Nephron (organoid): ENCODE results near the gene ANO1.

Experiments
- H3K27ac Mint-ChIP-seq, 3 experiments: 2 replicates each; pipeline ENCODE4 v1.8.0; 2020; ENCODE audit warnings: mixed read lengths in 3 of 3, mild to moderate bottlenecking in 2 of 3, moderate library complexity in 1 of 3
- H3K27me3 Mint-ChIP-seq: 2 replicates; pipeline ENCODE4 v1.8.0; 2021; ENCODE audit warnings: low read depth, mild to moderate bottlenecking, moderate library complexity, mixed read lengths
- H3K36me3 Mint-ChIP-seq: 2 replicates; pipeline ENCODE4 v1.8.0; 2020; ENCODE audit warnings: low read depth, mixed read lengths
- H3K4me1 Mint-ChIP-seq: 2 replicates; pipeline ENCODE4 v1.8.0; 2020; ENCODE audit warnings: mixed read lengths
- H3K4me3 Mint-ChIP-seq, 3 experiments: 2 replicates each; pipeline ENCODE4 v1.8.0; 2020; ENCODE audit warnings: mild to moderate bottlenecking in 3 of 3, mixed read lengths in 3 of 3, moderate library complexity in 2 of 3
- H3K9me3 Mint-ChIP-seq: 2 replicates; pipeline ENCODE4 v1.8.0; 2020; ENCODE audit warnings: mixed read lengths
- CTCF ChIP-seq, 3 experiments: fragments of 200-600 bp; sonication (generic); IDR thresholded peaks; one replicate each; pipeline ENCODE4 v1.5.0; 2021; ENCODE audit warnings: antibody characterized with exemption in 3 of 3; ENCODE audit not compliant: unreplicated experiment in 3 of 3

The ANO1 gene

GRCh38 chr11:70168405-70168754 lies 90.3 kb downstream of the ANO1 start:
- H3K4me3 Mint-ChIP-seq, result no peak overlapping the region
- H3K27ac Mint-ChIP-seq, result no peak overlapping the region
- H3K27me3 Mint-ChIP-seq, result peaks cover 20% of the 10 kb centered on the region
- H3K9me3 Mint-ChIP-seq, result no peaks in the 10 kb centered on the region
- no peak for TF ChIP-seq CTCF (IDR thresholded peaks at IDR 0.05; ENCODE audit: unreplicated experiment in 3 of 3)
- no peaks in the 10 kb centered on the region for H3K36me3 Mint-ChIP-seq
- H3K4me1 Mint-ChIP-seq, result peaks cover under 1% of the 10 kb centered on the region

GRCh38 chr11:70169127-70169526 lies 91.0 kb downstream of the ANO1 start:
- H3K9me3 Mint-ChIP-seq, result no peaks in the 10 kb centered on the region
- no peaks in the 10 kb centered on the region for H3K4me1 Mint-ChIP-seq
- no peaks in the 10 kb centered on the region for H3K36me3 Mint-ChIP-seq
- TF ChIP-seq CTCF (IDR thresholded peaks at IDR 0.05; ENCODE audit: unreplicated experiment in 3 of 3), result no peak
- no peak overlapping the region for H3K27ac Mint-ChIP-seq
- H3K4me3 Mint-ChIP-seq, result no peak overlapping the region
- peaks cover 20% of the 10 kb centered on the region for H3K27me3 Mint-ChIP-seq

DNA sequence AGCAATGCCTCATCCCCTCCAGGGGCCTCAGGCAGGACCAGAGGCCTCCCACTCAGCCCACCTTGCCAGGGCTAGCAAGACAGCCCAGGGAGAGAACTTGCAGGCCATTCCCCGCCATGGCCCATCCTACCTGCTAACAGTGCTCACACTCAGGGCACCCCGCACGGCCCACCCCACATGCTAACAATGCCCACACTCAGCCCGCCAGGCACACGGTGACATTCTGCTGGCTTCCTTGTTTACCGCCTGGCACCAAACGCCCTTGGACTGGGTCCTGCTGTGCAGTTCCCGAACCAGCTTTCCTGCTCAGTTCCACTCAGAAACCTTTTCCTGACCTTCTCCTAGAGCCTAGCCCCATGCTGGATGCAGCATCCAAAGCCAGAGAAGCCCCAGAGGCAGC lies 91.5 kb downstream of the ANO1 start:
- Mint-ChIP-seq H3K9me3 (no peaks in the 10 kb centered on the region), H3K27me3 (peaks cover 20% of the 10 kb centered on the region), H3K36me3 (no peaks in the 10 kb centered on the region), H3K27ac (no peak overlapping the region), H3K4me3 (no peak overlapping the region), H3K4me1 (peaks cover 2% of the 10 kb centered on the region)
- no peak for TF ChIP-seq CTCF (IDR thresholded peaks at IDR 0.05; ENCODE audit: unreplicated experiment in 3 of 3)

DNA sequence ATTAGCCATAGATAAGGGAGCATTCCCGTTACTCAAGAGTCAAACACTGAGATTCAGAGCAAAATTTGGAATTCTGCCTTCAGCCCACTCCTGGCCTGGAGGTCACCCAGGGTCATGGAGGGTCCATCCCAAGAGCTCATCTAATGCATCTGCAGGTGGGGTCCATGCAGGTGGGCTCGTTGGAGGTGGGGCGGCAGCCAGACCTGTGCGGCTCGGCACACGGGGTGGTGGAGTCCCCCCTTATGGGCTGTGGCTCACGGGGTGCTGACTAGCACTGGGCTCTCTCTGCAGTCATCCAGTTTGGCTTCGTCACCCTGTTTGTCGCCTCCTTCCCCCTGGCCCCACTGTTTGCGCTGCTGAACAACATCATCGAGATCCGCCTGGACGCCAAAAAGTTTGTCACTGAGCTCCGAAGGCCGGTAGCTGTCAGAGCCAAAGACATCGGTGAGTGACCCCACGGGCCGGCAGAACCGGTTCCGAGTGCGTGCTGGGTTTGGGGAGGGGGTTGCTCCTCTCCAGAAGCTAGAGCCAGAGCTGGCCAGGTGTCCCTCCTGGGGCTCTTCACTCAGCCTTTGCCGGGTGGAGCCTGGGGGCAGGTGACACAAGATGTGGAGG lies 92.6 kb downstream of the ANO1 start:
- no peak overlapping the region for H3K27ac Mint-ChIP-seq
- peaks cover 20% of the 10 kb centered on the region for H3K27me3 Mint-ChIP-seq
- TF ChIP-seq CTCF (IDR thresholded peaks at IDR 0.05; ENCODE audit: unreplicated experiment in 3 of 3), result no peak
- H3K4me1 Mint-ChIP-seq, result peaks cover 7% of the 10 kb centered on the region
- H3K36me3 Mint-ChIP-seq, result no peaks in the 10 kb centered on the region
- H3K9me3 Mint-ChIP-seq, result no peaks in the 10 kb centered on the region
- no peak overlapping the region for H3K4me3 Mint-ChIP-seq

DNA sequence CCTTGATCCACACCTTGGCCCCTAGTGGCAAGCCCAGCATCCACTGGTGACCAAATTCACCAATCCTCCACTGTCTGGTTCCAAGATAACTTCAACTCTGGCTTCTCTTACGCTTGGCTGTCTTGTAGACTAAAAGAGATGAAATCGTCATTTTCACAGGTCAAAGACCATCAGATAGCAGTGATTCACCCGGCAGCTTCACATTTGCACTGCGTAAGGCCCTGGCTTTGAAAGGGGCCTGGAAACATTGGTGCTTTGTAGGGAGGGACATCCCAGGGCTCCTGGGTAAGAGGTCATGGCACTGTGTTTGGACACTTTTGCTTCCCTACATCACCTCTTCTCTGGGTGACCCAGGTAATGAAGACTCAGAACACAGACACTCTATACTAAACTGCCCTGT lies 94.9 kb downstream of the ANO1 start:
- no peak for TF ChIP-seq CTCF (IDR thresholded peaks at IDR 0.05; ENCODE audit: unreplicated experiment in 3 of 3)

GRCh38 chr11:70174547-70175235 lies 96.6 kb downstream of the ANO1 start:
- no peak overlapping the region for H3K4me3 Mint-ChIP-seq
- no peaks in the 10 kb centered on the region for H3K9me3 Mint-ChIP-seq
- H3K36me3 Mint-ChIP-seq, result no peaks in the 10 kb centered on the region

More for the DNA sequence above, 94.9 kb downstream of the ANO1 start:
- Mint-ChIP-seq H3K9me3 (no peaks in the 10 kb centered on the region), H3K4me3 (no peak overlapping the region), H3K4me1 (peaks cover 7% of the 10 kb centered on the region), H3K27me3 (peaks cover 16% of the 10 kb centered on the region), H3K36me3 (no peaks in the 10 kb centered on the region), H3K27ac (no peak overlapping the region)

More at GRCh38 chr11:70174547-70175235, 96.6 kb downstream of the ANO1 start:
- TF ChIP-seq CTCF (IDR thresholded peaks at IDR 0.05; ENCODE audit: unreplicated experiment in 3 of 3), result no peak
- H3K4me1 Mint-ChIP-seq, result peaks cover 7% of the 10 kb centered on the region
- peaks cover 8% of the 10 kb centered on the region for H3K27me3 Mint-ChIP-seq
- peak overlapping the region in 2 of 3 experiments; percentile 84 to 90 for H3K27ac Mint-ChIP-seq
